CD4-positive, CD25-positive, alpha-beta regulatory T cell (primary cell): Measurements from ENCODE around the gene GRK6. TPM values are rescaled to one million over a fixed set of nuclear protein-coding genes. Genes with fewer than 3 reads are reported as not detected.

Experiments
- ATAC-seq, 2 donors: fragments of 150-1000 bp; cut with Tn5 transposase; one replicate each; pipeline ENCODE4 v1.10.0; 2021; ENCODE audit warnings: low read depth in 2 of 2, moderate number of reproducible peaks in 2 of 2, moderate library complexity in 1 of 2
- DNase-seq, 3 donors: peaks; one replicate each; pipeline versions ENCODE4 v3.0.0 to v3.0.0-alpha.2; 2012 to 2022; ENCODE audit warnings: mixed read lengths in 1 of 3
- H3K27ac ChIP-seq: one replicate; pipeline ENCODE4 v1.7.0; 2013; ENCODE audit warnings: mild to moderate bottlenecking, low read length; ENCODE audit not compliant: insufficient read depth, poor library complexity, severe bottlenecking
- H3K27me3 ChIP-seq: one replicate; pipeline ENCODE4 v1.7.0; 2013; ENCODE audit warnings: low read length; ENCODE audit not compliant: control insufficient read depth, insufficient read depth
- H3K36me3 ChIP-seq: one replicate; pipeline ENCODE4 v1.7.0; 2013; ENCODE audit warnings: mild to moderate bottlenecking, low read length, moderate library complexity; ENCODE audit not compliant: control insufficient read depth, insufficient read depth
- H3K4me1 ChIP-seq: 2 replicates; pipeline ENCODE4 v1.7.0; 2013; ENCODE audit warnings: mild to moderate bottlenecking, low read length; ENCODE audit not compliant: insufficient read depth, control insufficient read depth, poor library complexity, severe bottlenecking
- H3K4me3 ChIP-seq: one replicate; pipeline ENCODE4 v1.7.0; 2013; ENCODE audit warnings: low read depth, mild to moderate bottlenecking, low read length, moderate library complexity
- H3K9me3 ChIP-seq, 2 experiments: 1 replicate in 1 of 2; 2 replicates in 1 of 2; pipeline ENCODE4 v1.7.0; 2013; ENCODE audit warnings: low read length in 2 of 2, mild to moderate bottlenecking in 1 of 2, moderate library complexity in 1 of 2; ENCODE audit not compliant: control insufficient read depth in 2 of 2
- H3K27ac Mint-ChIP-seq, 3 donors: one replicate each; pipeline ENCODE4 v1.8.0; 2020 to 2022; ENCODE audit warnings: mild to moderate bottlenecking in 3 of 3, mixed read lengths in 3 of 3, moderate library complexity in 2 of 3
- H3K27me3 Mint-ChIP-seq: one replicate; pipeline ENCODE4 v1.8.0; 2022; ENCODE audit warnings: mild to moderate bottlenecking, mixed read lengths
- H3K36me3 Mint-ChIP-seq: one replicate; pipeline ENCODE4 v1.8.0; 2020; ENCODE audit warnings: mixed read lengths
- H3K4me1 Mint-ChIP-seq, 4 donors: one replicate each; pipeline ENCODE4 v1.8.0; 2020 to 2022; ENCODE audit warnings: mixed read lengths in 4 of 4, mild to moderate bottlenecking in 1 of 4
- H3K4me3 Mint-ChIP-seq, 4 donors: one replicate each; pipeline ENCODE4 v1.8.0; 2020 to 2022; ENCODE audit warnings: mild to moderate bottlenecking in 4 of 4, mixed read lengths in 4 of 4, moderate library complexity in 3 of 4
- H3K9me3 Mint-ChIP-seq, 7 donors: one replicate each; pipeline ENCODE4 v1.8.0; 2020 to 2022; ENCODE audit warnings: mixed read lengths in 7 of 7, mild to moderate bottlenecking in 3 of 7, moderate library complexity in 2 of 7
- polyA plus RNA-seq, 4 donors: library from polyadenylated mRNA; unstranded; fragments of 300-500 nt; fragmentation: Illumina TruSeq; gene quantifications; one replicate each; pipeline ENCODE4 v1.2.3, GENCODE V29; 2021
- total RNA-seq: library from RNA; stranded (reverse); gene quantifications from one replicate; pipeline ENCODE4 v1.2.3, GENCODE V29; 2022

Gene GRK6
- total RNA-seq (228 TPM), polyA plus RNA-seq (100 to 1,000 TPM in 2 of 4 donors, 10 to 100 TPM in 2; 79.2 to 127 (median 96.0) TPM)

DNA sequence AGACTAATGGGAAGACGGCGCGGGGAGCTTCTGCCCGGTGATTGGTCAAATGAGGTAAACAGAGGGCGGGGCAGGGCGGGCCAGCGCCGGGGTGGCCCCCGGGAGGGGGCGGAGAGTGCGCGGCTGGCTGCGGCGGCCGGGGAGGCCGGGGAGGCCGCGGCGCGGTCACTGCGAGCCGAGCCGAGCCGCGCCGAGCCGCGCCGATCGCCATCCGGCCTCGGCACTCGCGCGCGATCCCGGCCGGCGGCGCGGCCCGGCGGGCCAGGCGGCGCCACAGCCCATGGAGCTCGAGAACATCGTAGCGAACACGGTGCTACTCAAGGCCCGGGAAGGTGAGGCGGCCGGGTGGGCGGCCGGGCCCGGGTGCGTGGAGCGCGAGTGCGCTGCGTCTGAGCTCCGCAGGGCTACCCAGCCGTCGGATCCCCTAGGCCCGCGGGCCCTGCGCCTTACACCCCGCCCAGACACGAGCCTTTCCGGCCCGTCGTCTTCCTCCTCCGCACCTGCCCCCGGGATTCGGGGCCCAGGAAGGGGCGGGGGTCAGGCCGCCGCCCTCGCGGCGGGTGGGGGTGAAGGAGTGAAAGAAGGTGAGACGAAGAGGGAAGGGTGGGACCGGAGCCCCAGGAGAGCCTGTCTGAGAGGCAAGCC is at the start of gene GRK6:
GRK6 (plus strand) TSS at position 111 of the 645 bp plus-strand sequence; CDS start at position 281, 170 bp downstream.
- DNase-seq (peak; percentile 64 to 91 (median 72)), ATAC-seq (peak; percentile 2 to 6)
- H3K4me3 Mint-ChIP-seq, result peak within 1 kb of the TSS; percentile 91 to 99 (median 98)
- H3K27ac Mint-ChIP-seq, result peak within 1 kb of the TSS; percentile 99
- H3K4me1 Mint-ChIP-seq, result peaks cover 7 to 69% (median 42%) of the 10 kb centered on the region in 4 donors
- peaks cover 5% of the 10 kb centered on the region for H3K27me3 Mint-ChIP-seq
- H3K36me3 Mint-ChIP-seq, result peaks cover 7% of the 10 kb centered on the region
- no peaks in the 10 kb centered on the region for H3K9me3 Mint-ChIP-seq
- peaks cover 64% of the 10 kb centered on the region for H3K4me1 ChIP-seq
- H3K27me3 ChIP-seq, result no peaks in the 10 kb centered on the region
- H3K36me3 ChIP-seq, result peaks cover 9% of the 10 kb centered on the region
- H3K27ac ChIP-seq, result peak within 1 kb of the TSS; percentile 94
- no peaks in the 10 kb centered on the region for H3K9me3 ChIP-seq
- peak within 1 kb of the TSS; percentile 81 for H3K4me3 ChIP-seq

DNA sequence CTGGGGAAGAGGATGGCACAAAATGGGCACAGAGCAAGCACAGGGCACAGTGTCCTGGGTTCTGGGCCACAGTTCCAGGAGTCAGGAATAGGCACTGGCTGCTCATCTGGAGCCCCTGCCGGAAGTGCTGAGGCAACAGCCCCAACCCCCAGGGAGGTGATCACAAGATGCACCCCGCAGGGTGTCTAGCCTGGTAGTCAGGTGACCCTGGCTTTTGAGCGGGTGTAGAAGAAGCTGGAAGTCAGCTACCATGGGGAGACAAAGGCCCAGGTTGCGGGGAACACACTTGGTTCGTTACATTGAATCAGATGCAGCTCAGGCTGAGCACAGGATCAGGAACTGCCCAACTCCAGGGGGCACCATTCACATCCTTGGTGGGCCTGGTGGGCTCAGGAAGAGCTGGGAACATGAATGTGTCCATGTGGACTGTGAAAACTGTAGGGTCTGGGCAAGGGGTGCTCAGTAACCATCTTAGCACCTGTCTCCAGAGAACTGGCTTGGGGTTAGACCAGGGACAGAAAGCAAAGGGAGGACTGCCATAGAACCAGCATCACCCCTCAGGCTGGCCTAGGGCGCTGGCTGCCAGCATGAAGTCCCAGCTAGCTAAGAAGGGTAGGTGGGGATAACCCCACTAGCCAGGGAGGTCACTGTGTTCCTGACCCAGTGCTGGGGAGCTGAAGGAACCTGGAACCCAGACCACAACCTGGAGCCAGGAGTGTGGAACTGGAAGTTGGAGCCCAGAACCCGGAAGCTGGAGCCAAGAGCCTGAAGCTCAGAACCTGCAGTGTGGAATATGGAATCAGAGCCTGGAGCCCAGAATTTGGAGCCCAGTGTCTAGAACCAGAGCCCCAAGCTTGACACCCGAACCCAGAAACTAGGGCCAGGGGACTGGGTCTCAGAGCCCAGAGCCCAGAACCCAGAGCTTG is 48.4 kb upstream of the GRK6 start:
- H3K4me3 Mint-ChIP-seq, result no peak overlapping the region
- Histone ChIP-seq H3K9me3 (no peaks in the 10 kb centered on the region), H3K4me1 (peaks cover 17% of the 10 kb centered on the region), H3K27ac (no peak overlapping the region), H3K4me3 (no peak overlapping the region), H3K36me3 (no peaks in the 10 kb centered on the region), H3K27me3 (no peaks in the 10 kb centered on the region)
- H3K9me3 Mint-ChIP-seq, result no peaks in the 10 kb centered on the region
- H3K36me3 Mint-ChIP-seq, result no peaks in the 10 kb centered on the region
- no peak for DNase-seq
- peak overlapping the region in 1 of 3 donors; percentile 84 for H3K27ac Mint-ChIP-seq
- no peak for ATAC-seq
- H3K4me1 Mint-ChIP-seq, result peaks cover 0 to 47% (median 9%) of the 10 kb centered on the region in 4 donors
- H3K27me3 Mint-ChIP-seq, result no peaks in the 10 kb centered on the region

DNA sequence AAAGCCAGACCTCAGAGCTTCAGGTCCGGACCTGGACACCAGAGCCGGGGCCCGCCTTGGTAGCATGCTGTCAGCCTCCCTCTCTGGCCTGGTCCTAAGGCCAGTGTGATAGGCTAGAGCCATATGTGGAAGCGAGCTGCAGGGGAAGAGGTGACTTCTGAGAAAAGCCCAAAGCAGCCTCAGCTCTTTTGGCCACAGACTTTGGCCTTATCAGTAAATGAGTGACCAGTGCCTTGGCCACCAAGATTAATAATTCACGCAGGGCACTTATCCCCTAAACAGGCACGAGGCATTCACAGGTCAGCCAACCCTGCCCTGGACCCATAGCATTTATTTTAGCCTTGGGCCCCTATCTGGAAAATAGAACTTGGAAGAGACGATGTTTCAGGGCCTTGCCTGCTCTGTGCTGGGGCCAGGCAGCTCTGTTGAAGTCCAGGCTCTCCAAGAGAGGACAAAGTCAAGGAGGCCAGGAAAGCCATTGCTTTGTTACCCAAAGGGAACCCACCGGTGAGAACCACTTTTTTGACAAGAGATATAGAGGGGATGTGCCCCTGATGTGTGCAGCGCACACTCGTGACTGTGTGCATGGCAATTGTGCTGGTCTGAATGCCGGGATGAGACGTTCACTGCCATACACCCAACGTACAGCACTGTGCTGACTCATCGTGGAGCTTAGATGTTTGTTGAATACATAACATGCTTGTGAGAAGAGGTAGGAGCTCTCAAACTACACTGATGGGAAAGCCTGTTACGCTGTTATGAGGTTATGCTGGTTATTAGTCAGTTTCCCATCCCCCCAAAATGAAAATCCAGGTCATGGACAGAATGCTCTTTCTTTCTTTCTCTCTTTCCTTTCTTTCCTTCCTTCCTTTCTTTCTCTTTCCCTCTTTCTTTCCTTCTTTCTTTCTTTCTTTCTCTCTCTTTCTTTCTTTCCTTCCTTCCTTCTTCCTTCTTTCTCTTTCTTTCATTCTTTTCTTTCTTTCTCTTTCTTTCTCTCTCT is 47.3 kb upstream of the GRK6 start:
- Mint-ChIP-seq H3K4me3 (no peak overlapping the region), H3K4me1 (peaks cover 0 to 39% (median 7%) of the 10 kb centered on the region in 4 donors), H3K27me3 (no peaks in the 10 kb centered on the region), H3K36me3 (no peaks in the 10 kb centered on the region), H3K27ac (peak overlapping the region; percentile 61 to 83 (median 83)), H3K9me3 (no peaks in the 10 kb centered on the region)
- Histone ChIP-seq H3K4me3 (no peak overlapping the region), H3K27ac (no peak overlapping the region), H3K36me3 (no peaks in the 10 kb centered on the region), H3K27me3 (no peaks in the 10 kb centered on the region), H3K4me1 (peaks cover 6% of the 10 kb centered on the region), H3K9me3 (no peaks in the 10 kb centered on the region)
- DNase-seq (peak in 1 of 3 donors; percentile 38), ATAC-seq (peak; percentile 39 to 45)

DNA sequence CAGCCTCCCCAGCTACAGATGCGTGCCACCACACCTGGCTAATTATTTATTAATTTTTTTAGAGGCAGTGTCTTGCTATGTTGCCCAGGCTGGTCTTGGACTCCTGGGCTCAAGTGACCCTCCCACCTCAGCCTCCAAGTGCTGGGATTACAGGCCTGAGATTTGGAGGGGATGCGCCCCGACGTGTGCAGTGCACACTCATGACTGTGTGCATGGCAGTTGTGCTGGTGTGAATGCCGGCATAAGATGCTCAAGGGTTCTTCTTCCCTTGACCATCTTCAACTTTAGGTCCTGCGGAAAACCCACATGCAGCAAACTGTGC is 45.7 kb upstream of the GRK6 start:
- Mint-ChIP-seq H3K4me1 (peaks cover 0 to 28% (median 6%) of the 10 kb centered on the region in 4 donors), H3K27ac (no peak overlapping the region), H3K36me3 (no peaks in the 10 kb centered on the region), H3K27me3 (no peaks in the 10 kb centered on the region), H3K9me3 (no peaks in the 10 kb centered on the region), H3K4me3 (no peak overlapping the region)
- Histone ChIP-seq H3K9me3 (no peaks in the 10 kb centered on the region), H3K27me3 (no peaks in the 10 kb centered on the region), H3K4me3 (no peak overlapping the region), H3K4me1 (peaks cover 3% of the 10 kb centered on the region), H3K27ac (no peak overlapping the region), H3K36me3 (no peaks in the 10 kb centered on the region)
- ATAC-seq (no peak), DNase-seq (no peak)

DNA sequence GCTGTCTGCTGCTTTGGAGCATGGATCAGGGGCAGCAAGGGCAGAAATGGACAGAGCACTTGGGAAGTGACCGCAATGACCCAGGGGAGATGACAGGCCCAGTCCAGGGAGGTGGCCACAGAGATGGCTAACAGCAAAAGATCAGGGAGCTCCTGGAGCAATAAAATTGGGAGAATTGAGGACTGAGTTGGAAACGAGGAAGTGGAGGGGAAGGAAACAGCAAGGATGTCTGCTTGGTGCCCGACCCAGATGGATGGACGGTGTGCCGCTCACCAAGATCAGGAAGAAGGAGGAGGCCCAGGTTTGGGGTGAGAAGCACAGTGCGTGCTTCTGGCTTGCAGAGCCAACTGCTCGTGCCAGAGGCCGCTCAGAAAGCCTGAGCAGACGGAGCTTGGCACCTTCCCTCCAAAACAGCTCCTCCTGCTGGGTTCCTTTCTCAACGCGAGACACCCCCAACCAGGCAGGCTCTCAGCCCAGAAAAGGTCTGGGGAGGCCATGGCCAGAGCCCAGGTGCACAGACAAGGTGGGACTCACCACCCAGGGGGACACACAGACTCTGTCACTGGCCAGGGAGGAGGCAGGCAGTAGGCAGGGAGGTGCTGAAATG is 44.0 kb upstream of the GRK6 start:
- Histone ChIP-seq H3K27ac (no peak overlapping the region), H3K4me3 (no peak overlapping the region), H3K36me3 (no peaks in the 10 kb centered on the region), H3K4me1 (no peaks in the 10 kb centered on the region), H3K9me3 (no peaks in the 10 kb centered on the region), H3K27me3 (no peaks in the 10 kb centered on the region)
- peak overlapping the region in 1 of 3 donors; percentile 82 for H3K27ac Mint-ChIP-seq
- H3K27me3 Mint-ChIP-seq, result no peaks in the 10 kb centered on the region
- DNase-seq (peak in 2 of 3 donors; percentile 29 to 62), ATAC-seq (peak in 1 of 2 donors; percentile 29)
- no peaks in the 10 kb centered on the region for H3K36me3 Mint-ChIP-seq
- peaks cover 0 to 24% (median 4%) of the 10 kb centered on the region in 4 donors for H3K4me1 Mint-ChIP-seq
- no peaks in the 10 kb centered on the region for H3K9me3 Mint-ChIP-seq
- H3K4me3 Mint-ChIP-seq, result no peak overlapping the region

DNA sequence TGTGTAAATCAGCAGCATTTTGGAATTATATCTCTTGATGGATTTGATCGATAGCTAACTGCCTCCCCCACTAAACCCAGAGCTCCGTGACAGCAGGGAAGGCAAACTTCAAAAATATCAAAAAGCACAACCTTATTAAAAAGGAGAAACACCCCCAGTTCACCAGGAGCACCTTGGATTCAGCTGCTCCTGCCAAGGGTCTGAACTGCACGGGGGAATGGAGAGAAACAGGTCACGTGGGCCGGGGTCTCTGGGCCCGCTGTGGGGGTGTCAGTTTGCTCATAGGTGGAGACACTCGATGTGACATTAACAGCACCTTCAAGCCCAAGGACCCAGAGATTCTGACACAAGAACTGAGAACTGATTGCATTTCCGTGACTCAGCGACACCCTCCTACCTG is 43.3 kb upstream of the GRK6 start:
- Histone ChIP-seq H3K27me3 (no peaks in the 10 kb centered on the region), H3K27ac (no peak overlapping the region), H3K9me3 (no peaks in the 10 kb centered on the region), H3K36me3 (no peaks in the 10 kb centered on the region), H3K4me1 (peaks cover 1% of the 10 kb centered on the region), H3K4me3 (no peak overlapping the region)
- no peak overlapping the region for H3K27ac Mint-ChIP-seq
- H3K27me3 Mint-ChIP-seq, result no peaks in the 10 kb centered on the region
- no peak overlapping the region for H3K4me3 Mint-ChIP-seq
- DNase-seq, result no peak
- no peaks in the 10 kb centered on the region for H3K9me3 Mint-ChIP-seq
- ATAC-seq, result no peak
- no peaks in the 10 kb centered on the region for H3K36me3 Mint-ChIP-seq
- H3K4me1 Mint-ChIP-seq, result peaks cover 0 to 26% (median 5%) of the 10 kb centered on the region in 4 donors

DNA sequence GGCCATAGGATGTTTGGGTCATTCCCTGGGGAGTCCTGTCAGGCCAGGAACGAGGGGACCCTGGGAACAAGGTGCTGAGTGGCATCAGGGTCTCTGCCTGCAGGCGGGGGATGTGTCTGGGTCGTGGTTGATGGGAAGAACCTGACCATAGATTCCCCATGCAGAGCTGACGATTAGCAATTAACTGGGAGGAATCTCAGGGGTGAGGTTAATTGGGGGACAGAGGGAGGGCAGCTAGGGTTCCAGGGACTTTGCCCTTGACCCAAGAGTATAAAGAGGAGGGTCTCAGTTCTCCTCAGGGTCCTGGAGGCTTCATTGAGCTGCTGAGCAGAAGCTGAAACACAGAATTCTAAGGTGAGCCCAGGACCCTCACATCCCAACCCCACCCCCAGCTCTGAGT is 42.3 kb upstream of the GRK6 start, which contains the start of gene SLC34A1:
SLC34A1 (plus strand) TSS at position 301 of the 400 bp plus-strand sequence. CDS start 1,308 bp downstream, outside the sequence.
- H3K4me1 ChIP-seq, result peaks cover 11% of the 10 kb centered on the region
- ATAC-seq (no peak), DNase-seq (no peak)
- Mint-ChIP-seq H3K4me3 (no peak within 1 kb of the TSS), H3K36me3 (no peaks in the 10 kb centered on the region), H3K27ac (peak within 1 kb of the TSS in 1 of 3 donors; percentile 33), H3K9me3 (no peaks in the 10 kb centered on the region), H3K4me1 (peaks cover 0 to 35% (median 12%) of the 10 kb centered on the region in 4 donors), H3K27me3 (no peaks in the 10 kb centered on the region)
- no peak within 1 kb of the TSS for H3K27ac ChIP-seq
- H3K36me3 ChIP-seq, result no peaks in the 10 kb centered on the region
- no peak within 1 kb of the TSS for H3K4me3 ChIP-seq
- no peaks in the 10 kb centered on the region for H3K27me3 ChIP-seq
- H3K9me3 ChIP-seq, result no peaks in the 10 kb centered on the region
